A673 (cell line): ENCODE data around the gene ZIC1. TPM values are rescaled to one million over a fixed set of nuclear protein-coding genes. Genes with fewer than 3 reads are reported as not detected.

ENCODE experiments used
- BruUV-seq: library from RNA; stranded (reverse); fragments of 400-500 nt; replicated peaks from 2 replicates; lab custom pipeline; 2021; lab: Mats Ljungman, UMichigan
- CTCF ChIA-PET: fragments of 300-600 bp; sonication (Branson Sonifier 250); formaldehyde crosslinking; loops from one replicate; lab custom pipeline; 2022; ENCODE audit warnings: antibody characterized with exemption; lab: Charles Lee
- POLR2A ChIA-PET: fragments of 300-600 bp; sonication (Branson Sonifier 250); formaldehyde crosslinking; loops from one replicate; lab custom pipeline; 2022; ENCODE audit warnings: antibody characterized with exemption; ENCODE audit not compliant: low non-redundant PET; lab: Charles Lee
- DNase-seq: peaks from one replicate; pipeline ENCODE4 v3.0.0-alpha.2; 2015; ENCODE audit warnings: low spot score
- H3K27ac ChIP-seq: fragments of 200-600 bp; sonication (generic); 2 replicates; pipeline ENCODE4 v1.5.1; 2016; ENCODE audit warnings: mixed run types, low read depth, mild to moderate bottlenecking, mixed read lengths, antibody characterized with exemption, low read length; ENCODE audit not compliant: poor library complexity, severe bottlenecking
- H3K27me3 ChIP-seq: fragments of 200-600 bp; sonication (generic); replicated peaks from 2 replicates; pipeline ENCODE4 v1.6.1; 2017; ENCODE audit warnings: mixed run types, low read depth, mild to moderate bottlenecking, mixed read lengths, antibody characterized with exemption, low read length; ENCODE audit not compliant: insufficient read depth, poor library complexity
- H3K36me3 ChIP-seq: fragments of 200-600 bp; sonication (generic); 2 replicates; pipeline ENCODE4 v1.6.1; 2016; ENCODE audit warnings: mixed run types, mild to moderate bottlenecking, mixed read lengths, antibody characterized with exemption, low read length; ENCODE audit not compliant: insufficient read depth, poor library complexity, severe bottlenecking
- H3K4me1 ChIP-seq: fragments of 200-600 bp; sonication (generic); 2 replicates; pipeline ENCODE4 v1.6.1; 2017; ENCODE audit warnings: mixed run types, mild to moderate bottlenecking, mixed read lengths, antibody characterized with exemption, low read length; ENCODE audit not compliant: insufficient read depth, poor library complexity, severe bottlenecking
- H3K4me3 ChIP-seq: fragments of 200-600 bp; sonication (generic); 2 replicates; pipeline ENCODE4 v1.5.1; 2016; ENCODE audit warnings: low read depth, mixed run types, mild to moderate bottlenecking, mixed read lengths, low read length; ENCODE audit not compliant: poor library complexity, severe bottlenecking
- H3K9me3 ChIP-seq: fragments of 200-600 bp; sonication (generic); 2 replicates; pipeline ENCODE4 v1.6.1; 2016; ENCODE audit warnings: mixed run types, low read depth, mild to moderate bottlenecking, mixed read lengths, antibody characterized with exemption, low read length; ENCODE audit not compliant: poor library complexity, severe bottlenecking
- EZH2 ChIP-seq: fragments of 200-600 bp; sonication (generic); IDR thresholded peaks from 2 replicates; pipeline ENCODE4 v1.6.1; 2017; ENCODE audit warnings: borderline replicate concordance, low read depth, mild to moderate bottlenecking, mixed read lengths, antibody characterized with exemption, low read length; ENCODE audit not compliant: poor library complexity, severe bottlenecking
- intact Hi-C: fragments of 100-400 bp; cut with micrococcal nuclease; formaldehyde crosslinking; loops from one replicate; pipeline ENCODE4 v1.10.0; 2022; ENCODE audit not compliant: unreplicated experiment
- total RNA-seq: library from RNA; stranded (reverse); gene quantifications from 2 replicates; pipeline ENCODE4 v1.2.3, GENCODE V29; 2021
- TF ChIP-seq, protein P1 (sequence below): fragments of 300-800, 200-600 bp; sonication (generic); conservative IDR thresholded peaks from 2 replicates; pipeline ENCODE4 v1.5.1; 2017; ENCODE audit warnings: low read depth, mild to moderate bottlenecking, antibody characterized with exemption, low read length, moderate library complexity, mixed read lengths

Gene ZIC1
- total RNA-seq, 1 experiment from 2014 or later = 1.4 TPM

DNA sequence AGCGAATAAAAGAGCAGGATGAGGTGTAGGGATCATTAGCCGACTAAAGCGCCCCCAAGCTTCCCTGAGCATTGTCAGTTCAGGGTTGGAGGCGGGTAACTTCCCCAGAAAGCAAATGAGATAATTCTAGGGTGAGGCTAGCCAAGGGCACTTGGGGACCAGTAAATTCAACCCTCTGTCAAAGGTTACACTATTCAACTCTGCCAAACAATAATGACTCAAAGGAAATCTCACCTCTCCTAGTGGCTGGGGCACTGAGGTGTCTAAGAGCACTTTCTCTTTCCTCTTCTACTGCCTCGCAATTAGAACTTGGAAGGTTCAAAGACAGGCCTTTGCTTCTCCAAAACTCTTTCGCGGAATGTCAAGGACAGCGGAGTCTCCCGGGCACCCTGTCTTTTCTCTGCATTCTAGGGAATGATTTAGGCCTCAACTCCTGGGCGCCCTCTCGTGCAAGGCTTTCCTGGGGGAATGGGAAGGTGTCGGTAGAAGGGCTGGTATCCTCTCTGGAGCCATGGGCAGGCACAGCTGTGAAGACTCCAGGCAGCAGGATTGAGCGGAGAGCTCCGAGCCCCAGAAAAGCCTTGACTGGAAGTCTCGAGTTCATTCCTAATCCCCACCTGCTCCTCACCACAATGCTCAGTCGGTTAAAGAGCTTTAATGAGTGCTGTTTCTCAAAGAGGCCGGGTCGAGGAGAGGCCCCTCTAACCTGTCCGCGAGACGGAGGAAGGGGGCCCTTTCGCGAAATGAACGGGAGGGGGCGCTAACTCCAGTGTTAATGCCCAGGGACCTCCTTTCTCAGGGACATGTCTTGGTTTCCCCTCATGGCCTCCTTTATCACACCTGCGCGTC is 24.7 kb upstream of the ZIC1 start:
- H3K9me3 ChIP-seq = no peaks in the 10 kb centered on the region
- no peak for TF ChIP-seq EZH2
- TF ChIP-seq, protein P1, sequence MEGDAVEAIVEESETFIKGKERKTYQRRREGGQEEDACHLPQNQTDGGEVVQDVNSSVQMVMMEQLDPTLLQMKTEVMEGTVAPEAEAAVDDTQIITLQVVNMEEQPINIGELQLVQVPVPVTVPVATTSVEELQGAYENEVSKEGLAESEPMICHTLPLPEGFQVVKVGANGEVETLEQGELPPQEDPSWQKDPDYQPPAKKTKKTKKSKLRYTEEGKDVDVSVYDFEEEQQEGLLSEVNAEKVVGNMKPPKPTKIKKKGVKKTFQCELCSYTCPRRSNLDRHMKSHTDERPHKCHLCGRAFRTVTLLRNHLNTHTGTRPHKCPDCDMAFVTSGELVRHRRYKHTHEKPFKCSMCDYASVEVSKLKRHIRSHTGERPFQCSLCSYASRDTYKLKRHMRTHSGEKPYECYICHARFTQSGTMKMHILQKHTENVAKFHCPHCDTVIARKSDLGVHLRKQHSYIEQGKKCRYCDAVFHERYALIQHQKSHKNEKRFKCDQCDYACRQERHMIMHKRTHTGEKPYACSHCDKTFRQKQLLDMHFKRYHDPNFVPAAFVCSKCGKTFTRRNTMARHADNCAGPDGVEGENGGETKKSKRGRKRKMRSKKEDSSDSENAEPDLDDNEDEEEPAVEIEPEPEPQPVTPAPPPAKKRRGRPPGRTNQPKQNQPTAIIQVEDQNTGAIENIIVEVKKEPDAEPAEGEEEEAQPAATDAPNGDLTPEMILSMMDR = peak; percentile 68
- H3K27ac ChIP-seq = no peak overlapping the region
- ChIA-PET CTCF (interaction anchor here (1.0 to 1.6 kb wide), 3 partner anchors 14 to 232 kb away, joined by 3 to 10 read pairs (median 5); no protein-coding TSS in a partner anchor), POLR2A (no interaction called here)
- intact Hi-C loops = loop anchor here (5.0 to 10.0 kb wide), 3 partner anchors 233 to 980 kb away; no protein-coding TSS in a partner anchor
- no TSS peak for BruUV-seq
- DNase-seq = peak; percentile 43
- no peaks in the 10 kb centered on the region for H3K36me3 ChIP-seq
- no peak overlapping the region for H3K4me3 ChIP-seq
- peaks cover 3% of the 10 kb centered on the region for H3K4me1 ChIP-seq
- H3K27me3 ChIP-seq = peaks cover 59% of the 10 kb centered on the region

DNA sequence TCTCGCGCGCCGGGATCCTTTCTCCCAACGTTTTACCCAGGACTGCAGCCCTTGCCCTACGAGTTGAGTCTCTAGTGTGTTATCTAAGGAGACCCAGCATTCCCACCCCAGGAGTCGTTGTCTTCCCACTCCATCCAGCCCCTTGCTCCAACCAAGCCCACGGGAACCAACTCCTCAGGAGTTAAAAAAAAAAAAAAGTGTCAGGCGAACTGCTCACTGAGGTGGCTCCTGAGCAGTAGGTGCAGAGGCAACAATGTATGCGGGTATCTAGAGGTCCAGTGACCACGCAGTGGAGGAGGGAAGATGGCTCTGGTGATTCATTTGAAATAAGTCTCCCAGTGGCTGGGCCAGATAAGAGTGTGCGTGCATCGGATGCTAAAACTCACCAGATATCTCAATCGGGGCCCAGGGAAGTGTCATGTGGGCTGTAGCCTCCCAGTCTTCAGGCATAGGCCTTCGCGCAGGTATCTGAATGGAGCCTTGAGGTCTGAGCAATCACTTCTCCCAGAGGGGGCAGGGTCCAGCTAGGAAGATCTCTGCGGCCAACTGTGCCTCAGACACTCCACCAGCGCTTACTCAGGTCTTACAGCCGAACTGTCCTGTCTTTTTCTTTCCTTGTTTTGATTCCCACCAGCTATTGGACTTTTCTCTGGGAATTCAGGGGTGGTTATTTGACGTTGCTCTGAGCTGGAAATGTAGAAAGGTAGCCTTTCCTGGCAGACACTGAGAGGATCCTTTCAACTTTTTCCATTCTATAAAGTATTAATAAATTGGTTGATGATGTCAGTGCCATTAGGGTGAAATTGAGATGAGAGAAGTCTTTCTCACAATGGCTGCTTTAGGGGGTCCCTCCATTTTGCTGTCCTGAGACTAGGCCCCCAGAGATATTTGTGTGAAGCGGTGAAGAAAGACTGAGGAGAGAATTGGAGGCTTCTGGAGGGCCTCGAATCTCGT is 23.8 kb upstream of the ZIC1 start:
- Histone ChIP-seq H3K27me3 (peaks cover 59% of the 10 kb centered on the region), H3K36me3 (no peaks in the 10 kb centered on the region), H3K27ac (no peak overlapping the region), H3K4me3 (no peak overlapping the region), H3K9me3 (no peaks in the 10 kb centered on the region), H3K4me1 (peaks cover 3% of the 10 kb centered on the region)
- DNase-seq = no peak
- BruUV-seq = no TSS peak
- TF ChIP-seq, protein P1 = 0 out of 2 replicates have a peak, but pooled peaks have one; percentile 7
- TF ChIP-seq EZH2 = no peak
- ChIA-PET POLR2A (no interaction called here), CTCF (no interaction called here)
- intact Hi-C loops = loop anchor here (10.0 kb wide), 1 partner anchor 979 kb away; no protein-coding TSS in a partner anchor

DNA sequence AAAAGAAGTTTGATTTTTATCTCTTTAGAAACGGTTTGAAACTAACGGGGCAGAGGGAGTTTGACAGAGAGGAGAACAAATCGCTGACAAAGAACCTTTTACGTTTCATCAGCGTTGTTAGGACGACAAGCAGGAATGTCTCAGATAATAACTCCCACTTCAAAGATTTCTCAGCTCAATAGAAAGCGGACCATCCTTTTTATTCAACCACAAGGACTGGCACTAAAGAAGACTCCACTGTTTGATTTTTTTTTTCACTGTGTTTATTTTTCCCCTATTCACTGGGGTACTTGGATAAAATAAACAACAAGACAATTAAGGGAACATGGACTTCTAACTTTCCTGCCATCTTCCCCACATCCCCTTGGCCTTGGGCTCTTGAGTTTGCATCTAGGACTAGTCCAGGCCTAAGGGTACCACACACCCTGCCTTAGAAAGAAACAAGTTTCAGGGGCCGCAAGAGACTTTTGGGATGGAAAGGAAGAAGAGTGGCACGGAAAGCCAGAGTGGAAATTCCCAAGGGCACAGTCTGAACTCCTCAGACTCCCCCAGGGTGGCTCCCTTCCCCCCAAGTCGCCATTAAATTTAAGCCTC is 21.8 kb upstream of the ZIC1 start:
- ChIA-PET CTCF (no interaction called here), POLR2A (no interaction called here)
- Histone ChIP-seq H3K4me1 (peaks cover 3% of the 10 kb centered on the region), H3K27ac (no peak overlapping the region), H3K36me3 (no peaks in the 10 kb centered on the region), H3K4me3 (no peak overlapping the region), H3K27me3 (peaks cover 73% of the 10 kb centered on the region), H3K9me3 (no peaks in the 10 kb centered on the region)
- intact Hi-C loops = loop anchor here (10.0 kb wide), 1 partner anchor 977 kb away; no protein-coding TSS in a partner anchor
- TF ChIP-seq EZH2 = no peak
- TF ChIP-seq, protein P1 = no peak
- DNase-seq = no peak
- BruUV-seq = no TSS peak
